Measurements from ENCODE around the gene POLR1A. TPM values are rescaled to one million over a fixed set of nuclear protein-coding genes. Genes with fewer than 3 reads are reported as not detected.
"Not testable (repeated sequence)": the region's sequence is repeated elsewhere in the genome, so short reads cannot be mapped to it uniquely, and the experiment has no call there.

Gene POLR1A
- polyA plus RNA-seq, 4 donors: 1.4 to 12.6 (median 5.4) TPM

- peaks cover 0 to 5% of the 10 kb centered on the region in 2 donors for H3K9me3 ChIP-seq (ENCODE audit: control insufficient read depth in 2 of 2, insufficient read depth in 1 of 2, low read depth in 1 of 2, low read length in 1 of 2)
- FAIRE-seq (no peak), DNase-seq (no peak)
- no peak overlapping the region for H3K4me3 ChIP-seq (ENCODE audit: low read depth in 1 of 3, low read length in 3 of 3)
- no peak overlapping the region for H3K27ac ChIP-seq (ENCODE audit: low read depth in 1 of 3, low read length in 2 of 3)
- H3K27me3 ChIP-seq (ENCODE audit: control insufficient read depth in 3 of 3, insufficient read depth in 3 of 3, low read length in 3 of 3): no peaks in the 10 kb centered on the region
- peaks cover 2 to 20% (median 15%) of the 10 kb centered on the region in 3 donors for H3K4me1 ChIP-seq (ENCODE audit: control insufficient read depth in 3 of 3, insufficient read depth in 2 of 3, low read depth in 1 of 3, low read length in 2 of 3)
- WGBS, 3 donors: 87 to 91% (median 89%) methylated on average over 9 of the region's 9 CpGs
- no peaks in the 10 kb centered on the region for H3K36me3 ChIP-seq (ENCODE audit: control insufficient read depth in 3 of 3, insufficient read depth in 2 of 3, low read depth in 1 of 3, low read length in 3 of 3)
Observed at GRCh38 chr2:85995648-85996529, 109.8 kb downstream of the POLR1A start.

GRCh38 chr2:85994897-85995647 lies 110.6 kb downstream of the POLR1A start:
- DNase-seq (no peak), FAIRE-seq (no peak)
- Histone ChIP-seq H3K9me3 (ENCODE audit: control insufficient read depth in 2 of 2, insufficient read depth in 1 of 2, low read depth in 1 of 2, low read length in 1 of 2) (peaks cover 0 to 2% of the 10 kb centered on the region in 2 donors), H3K4me1 (ENCODE audit: control insufficient read depth in 3 of 3, insufficient read depth in 2 of 3, low read depth in 1 of 3, low read length in 2 of 3) (peaks cover 2 to 18% (median 15%) of the 10 kb centered on the region in 3 donors), H3K4me3 (ENCODE audit: low read depth in 1 of 3, low read length in 3 of 3) (no peak overlapping the region), H3K36me3 (ENCODE audit: control insufficient read depth in 3 of 3, insufficient read depth in 2 of 3, low read depth in 1 of 3, low read length in 3 of 3) (no peaks in the 10 kb centered on the region), H3K27ac (ENCODE audit: low read depth in 1 of 3, low read length in 2 of 3) (no peak overlapping the region), H3K27me3 (ENCODE audit: control insufficient read depth in 3 of 3, insufficient read depth in 3 of 3, low read length in 3 of 3) (no peaks in the 10 kb centered on the region)
- WGBS, 3 donors: 80 to 85% (median 80%) methylated on average over 8 of the region's 8 CpGs

GRCh38 chr2:85994421-85994777 lies 111.3 kb downstream of the POLR1A start:
- DNase-seq: no peak

GRCh38 chr2:85992611-85993010 lies 113.1 kb downstream of the POLR1A start:
- no peak for FAIRE-seq

More at GRCh38 chr2:85994421-85994777, 111.3 kb downstream of the POLR1A start:
- Histone ChIP-seq H3K9me3 (ENCODE audit: control insufficient read depth in 2 of 2, insufficient read depth in 1 of 2, low read depth in 1 of 2, low read length in 1 of 2) (no peaks in the 10 kb centered on the region), H3K27me3 (ENCODE audit: control insufficient read depth in 3 of 3, insufficient read depth in 3 of 3, low read length in 3 of 3) (no peaks in the 10 kb centered on the region), H3K36me3 (ENCODE audit: control insufficient read depth in 3 of 3, insufficient read depth in 2 of 3, low read depth in 1 of 3, low read length in 3 of 3) (no peaks in the 10 kb centered on the region), H3K27ac (ENCODE audit: low read depth in 1 of 3, low read length in 2 of 3) (peak overlapping the region in 1 of 3 donors; percentile 42), H3K4me3 (ENCODE audit: low read depth in 1 of 3, low read length in 3 of 3) (no peak overlapping the region), H3K4me1 (ENCODE audit: control insufficient read depth in 3 of 3, insufficient read depth in 2 of 3, low read depth in 1 of 3, low read length in 2 of 3) (peaks cover 2 to 15% (median 13%) of the 10 kb centered on the region in 3 donors)
- no peak for FAIRE-seq
- 64 to 78% (median 67%) methylated on average over 3 of the region's 3 CpGs for WGBS, 3 donors

GRCh38 chr2:85992053-85992452 lies 113.6 kb downstream of the POLR1A start:
- H3K4me1 ChIP-seq (ENCODE audit: control insufficient read depth in 3 of 3, insufficient read depth in 2 of 3, low read depth in 1 of 3, low read length in 2 of 3); FAIRE-seq; H3K4me3 ChIP-seq (ENCODE audit: low read depth in 1 of 3, low read length in 3 of 3); DNase-seq; H3K36me3 ChIP-seq (ENCODE audit: control insufficient read depth in 3 of 3, insufficient read depth in 2 of 3, low read depth in 1 of 3, low read length in 3 of 3); H3K9me3 ChIP-seq (ENCODE audit: control insufficient read depth in 2 of 2, insufficient read depth in 1 of 2, low read depth in 1 of 2, low read length in 1 of 2); H3K27me3 ChIP-seq (ENCODE audit: control insufficient read depth in 3 of 3, insufficient read depth in 3 of 3, low read length in 3 of 3); H3K27ac ChIP-seq (ENCODE audit: low read depth in 1 of 3, low read length in 2 of 3): not testable (repeated sequence)
- 95 to 96% (median 96%) methylated on average over 8 to 9 of the region's 9 CpGs for WGBS, 3 donors

More at GRCh38 chr2:85992611-85993010, 113.1 kb downstream of the POLR1A start:
- H3K4me1 ChIP-seq (ENCODE audit: control insufficient read depth in 3 of 3, insufficient read depth in 2 of 3, low read depth in 1 of 3, low read length in 2 of 3): peaks cover 2 to 7% (median 6%) of the 10 kb centered on the region in 3 donors
- no peak overlapping the region for H3K4me3 ChIP-seq (ENCODE audit: low read depth in 1 of 3, low read length in 3 of 3)
- H3K27me3 ChIP-seq (ENCODE audit: control insufficient read depth in 3 of 3, insufficient read depth in 3 of 3, low read length in 3 of 3): no peaks in the 10 kb centered on the region
- DNase-seq: no peak
- no peaks in the 10 kb centered on the region for H3K36me3 ChIP-seq (ENCODE audit: control insufficient read depth in 3 of 3, insufficient read depth in 2 of 3, low read depth in 1 of 3, low read length in 3 of 3)
- H3K9me3 ChIP-seq (ENCODE audit: control insufficient read depth in 2 of 2, insufficient read depth in 1 of 2, low read depth in 1 of 2, low read length in 1 of 2): no peaks in the 10 kb centered on the region
- H3K27ac ChIP-seq (ENCODE audit: low read depth in 1 of 3, low read length in 2 of 3): no peak overlapping the region

GRCh38 chr2:85990084-85990483 lies 115.6 kb downstream of the POLR1A start:
- DNase-seq (no peak), FAIRE-seq (no peak)
- Histone ChIP-seq H3K27ac (ENCODE audit: low read depth in 1 of 3, low read length in 2 of 3) (no peak overlapping the region), H3K4me3 (ENCODE audit: low read depth in 1 of 3, low read length in 3 of 3) (no peak overlapping the region), H3K36me3 (ENCODE audit: control insufficient read depth in 3 of 3, insufficient read depth in 2 of 3, low read depth in 1 of 3, low read length in 3 of 3) (no peaks in the 10 kb centered on the region), H3K4me1 (ENCODE audit: control insufficient read depth in 3 of 3, insufficient read depth in 2 of 3, low read depth in 1 of 3, low read length in 2 of 3) (peaks cover 0 to 4% (median 2%) of the 10 kb centered on the region in 3 donors), H3K9me3 (ENCODE audit: control insufficient read depth in 2 of 2, insufficient read depth in 1 of 2, low read depth in 1 of 2, low read length in 1 of 2) (no peaks in the 10 kb centered on the region), H3K27me3 (ENCODE audit: control insufficient read depth in 3 of 3, insufficient read depth in 3 of 3, low read length in 3 of 3) (no peaks in the 10 kb centered on the region)
- 79 to 92% (median 86%) methylated on average over 8 of the region's 8 CpGs for WGBS, 3 donors

- Histone ChIP-seq H3K27me3 (ENCODE audit: control insufficient read depth in 3 of 3, insufficient read depth in 3 of 3, low read length in 3 of 3) (no peaks in the 10 kb centered on the region), H3K27ac (ENCODE audit: low read depth in 1 of 3, low read length in 2 of 3) (no peak overlapping the region), H3K36me3 (ENCODE audit: control insufficient read depth in 3 of 3, insufficient read depth in 2 of 3, low read depth in 1 of 3, low read length in 3 of 3) (no peaks in the 10 kb centered on the region), H3K4me1 (ENCODE audit: control insufficient read depth in 3 of 3, insufficient read depth in 2 of 3, low read depth in 1 of 3, low read length in 2 of 3) (peaks cover 0 to 4% (median 0%) of the 10 kb centered on the region in 3 donors), H3K4me3 (ENCODE audit: low read depth in 1 of 3, low read length in 3 of 3) (no peak overlapping the region), H3K9me3 (ENCODE audit: control insufficient read depth in 2 of 2, insufficient read depth in 1 of 2, low read depth in 1 of 2, low read length in 1 of 2) (no peaks in the 10 kb centered on the region)
- DNase-seq: no peak
- WGBS, 3 donors: 81 to 88% (median 87%) methylated on average over 7 of the region's 7 CpGs
- no peak for FAIRE-seq
Observed at GRCh38 chr2:85989288-85989865, 116.3 kb downstream of the POLR1A start.

- Histone ChIP-seq H3K4me3 (ENCODE audit: low read depth in 1 of 3, low read length in 3 of 3) (no peak overlapping the region), H3K4me1 (ENCODE audit: control insufficient read depth in 3 of 3, insufficient read depth in 2 of 3, low read depth in 1 of 3, low read length in 2 of 3) (no peaks in the 10 kb centered on the region), H3K36me3 (ENCODE audit: control insufficient read depth in 3 of 3, insufficient read depth in 2 of 3, low read depth in 1 of 3, low read length in 3 of 3) (no peaks in the 10 kb centered on the region), H3K9me3 (ENCODE audit: control insufficient read depth in 2 of 2, insufficient read depth in 1 of 2, low read depth in 1 of 2, low read length in 1 of 2) (no peaks in the 10 kb centered on the region), H3K27ac (ENCODE audit: low read depth in 1 of 3, low read length in 2 of 3) (no peak overlapping the region), H3K27me3 (ENCODE audit: control insufficient read depth in 3 of 3, insufficient read depth in 3 of 3, low read length in 3 of 3) (no peaks in the 10 kb centered on the region)
- FAIRE-seq (no peak), DNase-seq (no peak)
- 86 to 91% (median 88%) methylated on average over 7 of the region's 7 CpGs for WGBS, 3 donors
Observed at GRCh38 chr2:85988914-85989270, 116.8 kb downstream of the POLR1A start.

Measured in small intestine (tissue), 7 donors.